Measurements from ENCODE around the gene PBX3. TPM values are rescaled to one million over a fixed set of nuclear protein-coding genes. Genes with fewer than 3 reads are reported as not detected.
A peak's percentile ranks its signal among the peaks of the same experiment; 100 is the strongest.

Gene PBX3
- polyA plus RNA-seq, 1 donor, result 20.3 TPM

DNA sequence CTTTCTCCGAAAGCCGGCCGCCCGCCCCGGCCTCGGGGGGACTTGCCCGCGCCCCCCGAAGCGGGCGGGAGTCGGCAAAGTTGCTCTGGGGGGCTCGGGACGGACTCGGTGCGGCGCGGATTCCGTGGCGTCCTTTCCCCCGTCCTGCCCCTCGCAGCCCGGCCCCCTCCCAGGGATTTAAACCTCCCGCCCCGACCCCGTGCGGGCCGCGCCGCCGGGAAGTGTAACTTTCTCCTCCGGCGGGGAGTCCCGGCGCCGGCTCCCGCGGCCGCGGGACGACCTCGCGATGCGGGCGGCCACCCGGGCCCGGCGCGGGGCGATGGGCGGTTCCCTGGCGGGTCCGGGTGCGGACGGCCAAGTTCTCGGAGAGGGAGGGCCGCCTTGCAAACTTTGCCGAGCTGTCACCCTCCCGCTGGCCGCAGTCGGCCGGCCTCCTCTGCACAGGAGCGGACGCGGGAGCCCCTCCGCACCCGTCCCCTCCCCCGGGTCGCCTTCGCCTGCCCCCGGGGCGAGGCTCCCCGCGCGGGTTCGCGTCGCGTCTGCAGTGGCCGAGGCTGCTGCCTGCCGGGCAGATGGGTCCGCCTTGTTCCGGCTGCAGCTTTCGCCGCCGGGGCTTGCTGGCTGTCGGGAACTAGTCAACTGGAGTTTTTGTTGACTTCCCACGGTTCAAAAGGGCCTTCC is 732 bp downstream of the PBX3 start:
- H3K4me1 ChIP-seq (ENCODE audit: control insufficient read depth, insufficient read depth, low read length), result peaks cover 11% of the 10 kb centered on the region
- DNase-seq, result peak in 1 of 2 donors; percentile 41
- WGBS (ENCODE audit: insufficient coverage, low lambda C conversion rate), result no CpG with 5 or more reads among the region's 88 CpGs

DNA sequence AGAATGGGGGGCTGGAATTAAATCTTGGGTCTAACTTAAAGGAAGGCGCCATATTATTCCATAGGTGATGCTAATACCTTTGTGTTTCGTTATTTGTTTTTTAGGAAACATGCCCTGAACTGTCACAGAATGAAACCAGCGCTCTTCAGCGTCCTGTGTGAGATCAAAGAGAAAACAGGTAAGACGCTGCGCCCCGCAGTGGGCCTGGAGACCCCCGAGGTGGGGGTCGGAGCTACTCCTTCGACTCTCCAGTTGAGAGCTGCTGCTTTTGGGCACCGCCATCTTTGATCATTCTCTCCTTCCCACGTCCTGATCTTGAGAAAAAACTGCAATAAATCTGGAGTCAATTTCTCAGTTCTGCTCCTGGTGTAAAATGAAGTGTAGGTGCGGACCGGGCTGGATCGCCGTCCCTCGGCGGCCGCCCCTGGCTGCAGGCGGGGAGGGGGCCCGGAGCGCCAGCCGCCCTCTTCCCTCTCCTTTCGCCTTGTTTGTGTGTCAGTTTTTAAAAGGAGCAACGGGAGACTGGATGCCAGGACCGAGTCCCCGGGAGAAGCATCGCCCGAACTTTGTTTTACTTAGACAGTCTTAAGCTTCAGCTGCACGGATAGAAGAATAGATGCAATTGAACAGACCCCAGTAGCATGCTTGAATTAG is 1.4 kb downstream of the PBX3 start:
- peak overlapping the region; percentile 65 for H3K4me3 ChIP-seq (ENCODE audit: low read length)
- no peak for DNase-seq
- H3K36me3 ChIP-seq (ENCODE audit: control insufficient read depth, insufficient read depth, low read length), result no peaks in the 10 kb centered on the region
- H3K27ac ChIP-seq (ENCODE audit: low read length), result no peak overlapping the region
- H3K9me3 ChIP-seq (ENCODE audit: control insufficient read depth, low read depth, low read length), result peaks cover 5% of the 10 kb centered on the region
- H3K4me1 ChIP-seq (ENCODE audit: control insufficient read depth, insufficient read depth, low read length), result peaks cover 11% of the 10 kb centered on the region
- H3K27me3 ChIP-seq (ENCODE audit: control insufficient read depth, insufficient read depth, low read length), result peaks cover 31% of the 10 kb centered on the region
- WGBS (ENCODE audit: insufficient coverage, low lambda C conversion rate), result 50% methylated on average over 2 of the region's 30 CpGs

More for the DNA sequence above, 732 bp downstream of the PBX3 start:
- H3K4me3 ChIP-seq (ENCODE audit: low read length), result peak overlapping the region; percentile 65
- H3K27me3 ChIP-seq (ENCODE audit: control insufficient read depth, insufficient read depth, low read length), result peaks cover 35% of the 10 kb centered on the region
- H3K9me3 ChIP-seq (ENCODE audit: control insufficient read depth, low read depth, low read length), result peaks cover 5% of the 10 kb centered on the region
- H3K27ac ChIP-seq (ENCODE audit: low read length), result no peak overlapping the region
- H3K36me3 ChIP-seq (ENCODE audit: control insufficient read depth, insufficient read depth, low read length), result no peaks in the 10 kb centered on the region

DNA sequence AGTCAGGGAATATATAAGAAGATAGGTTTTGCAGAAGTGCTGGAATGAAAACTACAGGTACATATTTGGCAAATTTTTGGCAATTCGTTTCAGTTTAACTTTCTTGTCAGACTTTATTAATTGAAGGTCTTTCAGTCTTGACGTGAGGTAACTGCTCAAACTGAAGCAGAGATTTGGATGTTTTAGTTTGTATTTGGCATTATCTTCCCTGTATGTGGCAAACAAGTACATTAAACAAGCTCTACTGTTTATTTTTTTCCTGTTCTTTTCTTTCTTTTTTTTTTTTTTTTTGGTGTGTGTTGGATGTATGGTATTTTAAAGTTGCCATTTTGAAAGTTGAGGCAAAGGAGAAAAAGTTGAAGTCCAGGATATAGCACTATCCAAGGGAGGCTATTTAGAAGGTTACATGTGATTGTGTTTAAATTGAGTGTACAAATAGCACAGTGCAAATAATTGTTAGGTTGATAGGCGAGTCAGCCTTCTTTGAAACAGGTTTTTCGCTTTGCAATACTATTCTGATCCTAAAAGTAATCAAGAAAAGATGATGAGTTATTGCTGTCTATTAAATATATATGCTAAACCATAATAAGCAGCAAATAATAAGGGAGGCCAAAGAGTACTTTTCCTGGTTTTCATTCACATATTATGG is 2.2 kb downstream of the PBX3 start:
- H3K36me3 ChIP-seq (ENCODE audit: control insufficient read depth, insufficient read depth, low read length), result no peaks in the 10 kb centered on the region
- peaks cover 28% of the 10 kb centered on the region for H3K27me3 ChIP-seq (ENCODE audit: control insufficient read depth, insufficient read depth, low read length)
- no peak overlapping the region for H3K27ac ChIP-seq (ENCODE audit: low read length)
- H3K4me3 ChIP-seq (ENCODE audit: low read length), result peak overlapping the region; percentile 65
- peaks cover 5% of the 10 kb centered on the region for H3K9me3 ChIP-seq (ENCODE audit: control insufficient read depth, low read depth, low read length)
- peaks cover 11% of the 10 kb centered on the region for H3K4me1 ChIP-seq (ENCODE audit: control insufficient read depth, insufficient read depth, low read length)
- no peak for DNase-seq
- 73% methylated on average over 2 of the region's 4 CpGs for WGBS (ENCODE audit: insufficient coverage, low lambda C conversion rate)

DNA sequence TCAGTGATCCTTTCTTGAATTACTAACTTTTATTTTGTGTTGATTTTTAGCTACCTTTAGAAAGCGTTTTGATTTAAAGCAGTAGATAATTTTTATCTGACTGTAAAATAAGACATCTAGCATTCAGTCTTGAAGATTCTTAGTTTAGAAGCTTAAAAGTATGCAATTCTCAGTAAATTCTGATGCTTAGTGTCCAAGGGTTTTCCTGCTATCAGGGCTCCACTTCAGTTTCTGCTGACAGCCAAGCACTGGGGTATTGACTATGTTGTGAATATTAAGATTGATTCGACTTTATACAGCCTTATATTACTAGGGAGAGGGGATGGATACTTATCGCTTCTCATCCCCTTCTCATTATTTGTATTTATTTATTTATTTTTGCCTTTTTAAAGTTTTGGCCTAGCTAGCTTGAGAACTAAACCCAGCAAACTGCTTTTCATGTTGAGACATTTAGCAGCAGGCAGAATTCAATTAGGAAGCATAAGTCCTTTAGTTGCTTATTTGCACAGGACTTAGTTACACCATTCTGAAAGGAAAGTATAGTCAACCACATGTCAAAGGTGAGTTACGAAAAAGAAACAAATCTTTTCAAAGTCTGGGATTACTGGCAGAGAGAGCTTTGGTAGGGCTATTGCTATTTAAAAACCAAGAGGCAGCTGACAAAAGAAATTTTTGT is 2.9 kb downstream of the PBX3 start:
- peak overlapping the region; percentile 65 for H3K4me3 ChIP-seq (ENCODE audit: low read length)
- no peak for DNase-seq
- no peak overlapping the region for H3K27ac ChIP-seq (ENCODE audit: low read length)
- H3K9me3 ChIP-seq (ENCODE audit: control insufficient read depth, low read depth, low read length), result peaks cover 5% of the 10 kb centered on the region
- H3K36me3 ChIP-seq (ENCODE audit: control insufficient read depth, insufficient read depth, low read length), result no peaks in the 10 kb centered on the region
- H3K27me3 ChIP-seq (ENCODE audit: control insufficient read depth, insufficient read depth, low read length), result peaks cover 22% of the 10 kb centered on the region
- 80% methylated on average over 3 of the region's 4 CpGs for WGBS (ENCODE audit: insufficient coverage, low lambda C conversion rate)
- H3K4me1 ChIP-seq (ENCODE audit: control insufficient read depth, insufficient read depth, low read length), result peaks cover 11% of the 10 kb centered on the region

DNA sequence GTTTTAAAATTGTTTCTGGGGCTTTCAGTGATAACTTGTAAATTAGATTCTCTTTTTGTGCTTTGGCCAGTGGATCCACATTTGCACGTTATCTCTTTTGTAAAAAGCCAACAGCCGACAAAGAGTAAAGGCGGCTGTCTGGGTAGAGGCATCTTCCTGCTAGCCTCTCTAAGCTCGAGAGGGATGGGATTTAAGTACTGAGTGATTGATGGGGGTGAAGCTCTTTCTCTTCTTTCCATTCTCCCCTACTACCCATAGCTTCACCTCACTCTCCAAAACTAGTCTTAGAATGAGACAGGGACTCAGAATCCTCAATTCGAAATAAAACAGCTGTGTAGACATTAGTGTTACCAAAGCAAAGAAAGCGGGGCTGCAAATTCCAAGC is 3.4 kb downstream of the PBX3 start:
- H3K4me3 ChIP-seq (ENCODE audit: low read length), result peak overlapping the region; percentile 65
- H3K27me3 ChIP-seq (ENCODE audit: control insufficient read depth, insufficient read depth, low read length), result peaks cover 17% of the 10 kb centered on the region
- H3K27ac ChIP-seq (ENCODE audit: low read length), result peak overlapping the region; percentile 21
- 82% methylated on average over 2 of the region's 6 CpGs for WGBS (ENCODE audit: insufficient coverage, low lambda C conversion rate)
- peaks cover 8% of the 10 kb centered on the region for H3K4me1 ChIP-seq (ENCODE audit: control insufficient read depth, insufficient read depth, low read length)
- H3K9me3 ChIP-seq (ENCODE audit: control insufficient read depth, low read depth, low read length), result peaks cover 5% of the 10 kb centered on the region
- DNase-seq, result no peak
- H3K36me3 ChIP-seq (ENCODE audit: control insufficient read depth, insufficient read depth, low read length), result no peaks in the 10 kb centered on the region

DNA sequence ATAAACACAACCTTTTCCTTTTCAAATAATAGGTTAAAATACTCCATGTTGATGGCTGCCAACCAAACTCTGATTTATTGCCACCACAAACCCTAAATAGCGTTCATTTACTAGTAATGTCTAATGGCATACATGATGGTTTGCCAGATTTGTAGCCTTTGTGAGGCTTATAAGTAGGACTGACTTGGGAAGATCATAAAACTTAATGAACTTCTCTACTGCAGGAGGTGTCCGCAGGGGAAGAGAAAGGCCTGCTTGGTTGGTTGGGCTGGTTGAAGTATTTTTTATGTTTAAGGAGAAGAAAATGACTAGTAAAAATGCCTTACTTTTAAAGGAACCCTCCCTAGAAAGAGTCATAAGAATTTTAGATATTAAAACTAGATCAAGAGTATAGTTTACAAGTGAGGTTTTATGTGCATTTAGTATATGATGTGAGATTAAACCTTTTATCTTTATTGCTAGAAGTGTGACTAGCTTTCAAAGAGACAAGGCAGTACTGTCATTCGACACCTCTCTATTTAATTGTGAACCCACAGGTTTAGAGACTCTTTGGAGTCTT is 5.0 kb downstream of the PBX3 start:
- H3K9me3 ChIP-seq (ENCODE audit: control insufficient read depth, low read depth, low read length), result no peaks in the 10 kb centered on the region
- peaks cover 13% of the 10 kb centered on the region for H3K27me3 ChIP-seq (ENCODE audit: control insufficient read depth, insufficient read depth, low read length)
- H3K4me3 ChIP-seq (ENCODE audit: low read length), result no peak overlapping the region
- H3K4me1 ChIP-seq (ENCODE audit: control insufficient read depth, insufficient read depth, low read length), result peaks cover 4% of the 10 kb centered on the region
- no peak for DNase-seq
- no CpG with 5 or more reads among the region's 3 CpGs for WGBS (ENCODE audit: insufficient coverage, low lambda C conversion rate)
- H3K27ac ChIP-seq (ENCODE audit: low read length), result no peak overlapping the region
- no peaks in the 10 kb centered on the region for H3K36me3 ChIP-seq (ENCODE audit: control insufficient read depth, insufficient read depth, low read length)

DNA sequence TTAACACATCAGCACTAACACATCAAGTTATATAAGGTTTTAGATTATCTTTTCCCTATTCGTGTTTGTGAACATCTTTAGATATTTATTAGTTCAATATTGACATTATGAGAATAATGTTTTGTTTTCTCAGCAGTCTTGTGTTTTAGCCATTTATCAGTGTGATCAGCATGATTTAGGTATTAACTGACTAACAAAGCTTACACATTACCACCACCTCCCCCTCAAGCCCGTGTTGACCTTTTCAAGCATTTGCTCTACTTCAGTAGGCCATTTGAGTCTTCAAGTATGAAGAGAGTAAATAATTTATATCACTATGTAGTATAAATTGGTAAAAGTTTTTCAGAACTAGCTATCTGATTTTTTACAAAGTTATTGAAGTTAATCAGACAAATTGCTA is 6.9 kb downstream of the PBX3 start:
- peaks cover 4% of the 10 kb centered on the region for H3K27me3 ChIP-seq (ENCODE audit: control insufficient read depth, insufficient read depth, low read length)
- no peak overlapping the region for H3K27ac ChIP-seq (ENCODE audit: low read length)
- no peaks in the 10 kb centered on the region for H3K4me1 ChIP-seq (ENCODE audit: control insufficient read depth, insufficient read depth, low read length)
- no CpG with 5 or more reads among the region's 2 CpGs for WGBS (ENCODE audit: insufficient coverage, low lambda C conversion rate)
- no peaks in the 10 kb centered on the region for H3K36me3 ChIP-seq (ENCODE audit: control insufficient read depth, insufficient read depth, low read length)
- H3K4me3 ChIP-seq (ENCODE audit: low read length), result no peak overlapping the region
- H3K9me3 ChIP-seq (ENCODE audit: control insufficient read depth, low read depth, low read length), result no peaks in the 10 kb centered on the region
- DNase-seq, result no peak

DNA sequence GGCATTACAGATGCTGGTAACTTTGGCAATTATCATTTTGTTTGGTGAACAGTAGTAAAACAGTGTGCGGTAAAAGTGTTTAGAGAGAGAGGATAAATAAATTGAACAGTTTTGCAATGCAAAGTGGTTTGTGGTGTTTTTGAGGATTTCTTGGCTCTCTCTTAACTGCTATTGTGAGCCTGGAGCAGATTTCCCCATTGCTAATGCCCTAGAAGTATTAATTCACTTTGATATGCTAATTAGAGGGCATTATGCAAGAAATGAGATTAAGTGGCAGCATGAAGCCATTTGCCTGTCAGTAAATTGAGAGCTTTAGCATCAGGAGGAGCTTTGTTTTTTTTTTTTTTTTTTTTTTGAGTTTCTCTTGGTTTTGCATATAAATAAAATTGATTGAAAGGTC is 8.2 kb downstream of the PBX3 start:
- H3K36me3 ChIP-seq (ENCODE audit: control insufficient read depth, insufficient read depth, low read length), result no peaks in the 10 kb centered on the region
- no CpG with 5 or more reads among the region's 1 CpG for WGBS (ENCODE audit: insufficient coverage, low lambda C conversion rate)
- no peak for DNase-seq
- peaks cover under 1% of the 10 kb centered on the region for H3K27me3 ChIP-seq (ENCODE audit: control insufficient read depth, insufficient read depth, low read length)
- no peaks in the 10 kb centered on the region for H3K9me3 ChIP-seq (ENCODE audit: control insufficient read depth, low read depth, low read length)
- H3K4me1 ChIP-seq (ENCODE audit: control insufficient read depth, insufficient read depth, low read length), result no peaks in the 10 kb centered on the region
- H3K4me3 ChIP-seq (ENCODE audit: low read length), result no peak overlapping the region
- H3K27ac ChIP-seq (ENCODE audit: low read length), result no peak overlapping the region

DNA sequence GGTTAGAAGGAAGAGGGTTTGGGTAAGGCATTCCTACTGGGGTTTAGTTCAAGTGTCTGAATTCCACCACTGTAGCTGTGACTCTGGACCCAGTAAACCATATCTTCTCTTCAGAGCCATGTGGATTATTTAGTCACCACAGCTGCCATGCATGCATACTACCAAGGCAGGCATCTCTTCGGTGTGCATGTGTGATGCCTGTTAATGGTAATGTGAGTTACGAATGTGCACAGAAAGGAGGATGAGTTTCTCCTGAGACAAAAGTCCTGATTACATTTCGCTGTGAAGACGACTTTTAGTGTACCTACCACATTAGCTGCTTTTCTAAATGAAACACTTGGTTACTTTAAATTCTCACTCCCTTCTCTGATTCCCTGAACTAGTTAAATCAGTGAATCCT is 9.3 kb downstream of the PBX3 start:
- no peaks in the 10 kb centered on the region for H3K27me3 ChIP-seq (ENCODE audit: control insufficient read depth, insufficient read depth, low read length)
- H3K4me1 ChIP-seq (ENCODE audit: control insufficient read depth, insufficient read depth, low read length), result no peaks in the 10 kb centered on the region
- DNase-seq, result no peak
- H3K4me3 ChIP-seq (ENCODE audit: low read length), result no peak overlapping the region
- H3K36me3 ChIP-seq (ENCODE audit: control insufficient read depth, insufficient read depth, low read length), result no peaks in the 10 kb centered on the region
- H3K27ac ChIP-seq (ENCODE audit: low read length), result no peak overlapping the region
- no CpG with 5 or more reads among the region's 4 CpGs for WGBS (ENCODE audit: insufficient coverage, low lambda C conversion rate)
- no peaks in the 10 kb centered on the region for H3K9me3 ChIP-seq (ENCODE audit: control insufficient read depth, low read depth, low read length)

DNA sequence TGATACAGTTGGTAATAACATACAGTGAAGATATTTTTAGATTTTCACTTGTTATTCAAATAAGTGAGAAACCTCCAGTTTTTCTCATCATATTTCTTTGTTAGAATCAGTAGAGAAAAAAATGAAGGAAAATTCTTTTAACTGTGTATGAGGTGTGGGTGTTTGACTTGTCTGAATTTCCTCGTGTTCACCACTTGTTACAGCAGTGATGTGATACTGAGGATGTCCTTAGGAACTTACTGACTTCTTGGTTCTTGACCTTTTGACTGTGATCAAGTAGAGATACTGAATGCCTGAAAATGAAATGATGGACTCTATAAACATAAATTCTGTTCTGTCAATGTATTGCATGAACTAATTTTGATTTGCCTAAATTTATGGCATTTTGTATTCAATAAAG is 10.7 kb downstream of the PBX3 start:
- no peaks in the 10 kb centered on the region for H3K9me3 ChIP-seq (ENCODE audit: control insufficient read depth, low read depth, low read length)
- H3K36me3 ChIP-seq (ENCODE audit: control insufficient read depth, insufficient read depth, low read length), result no peaks in the 10 kb centered on the region
- H3K27ac ChIP-seq (ENCODE audit: low read length), result no peak overlapping the region
- H3K4me1 ChIP-seq (ENCODE audit: control insufficient read depth, insufficient read depth, low read length), result no peaks in the 10 kb centered on the region
- DNase-seq, result no peak
- WGBS (ENCODE audit: insufficient coverage, low lambda C conversion rate), result no CpG with 5 or more reads among the region's 1 CpG
- no peak overlapping the region for H3K4me3 ChIP-seq (ENCODE audit: low read length)
- no peaks in the 10 kb centered on the region for H3K27me3 ChIP-seq (ENCODE audit: control insufficient read depth, insufficient read depth, low read length)

Data from large intestine (tissue), 3 donors.